ENCODE results near the gene OBSL1. TPM values are rescaled to one million over a fixed set of nuclear protein-coding genes. Genes with fewer than 3 reads are reported as not detected.

OBSL1 gene
- total and polyA plus RNA-seq, 2 donors from 2014 or later: 89.5 to 123 TPM

GRCh38 chr2:219520079-219520478, 51.3 kb downstream of the OBSL1 start:
- no peak for FAIRE-seq
- Histone ChIP-seq H3K4me3 (ENCODE audit: low read length in 3 of 3) (no peak overlapping the region), H3K36me3 (ENCODE audit: control insufficient read depth in 2 of 3, insufficient read depth in 3 of 3, low read length in 3 of 3) (no peaks in the 10 kb centered on the region), H3K4me1 (ENCODE audit: control insufficient read depth in 2 of 3, insufficient read depth in 2 of 3, low read depth in 1 of 3, low read length in 3 of 3) (peaks cover 0 to 3% (median 0%) of the 10 kb centered on the region in 3 donors), H3K27me3 (ENCODE audit: control insufficient read depth, insufficient read depth, low read length) (no peaks in the 10 kb centered on the region), H3K9ac (ENCODE audit: low read length in 3 of 3) (no peak overlapping the region), H3K9me3 (ENCODE audit: control insufficient read depth in 2 of 3, insufficient read depth in 1 of 3, low read length in 3 of 3) (no peaks in the 10 kb centered on the region), H3K27ac (ENCODE audit: low read depth in 2 of 2, low read length in 2 of 2) (no peak overlapping the region)
- DNase-seq: no peak
- intact Hi-C loops (cut with DNase I): loop anchor here (10.0 kb wide), 1 partner anchor 45 kb away; no protein-coding TSS in a partner anchor
- TF ChIP-seq CTCF (IDR thresholded peaks at IDR 0.05; ENCODE audit: borderline replicate concordance, extremely low read depth, insufficient read depth): no peak

- DNase-seq: no peak
- H3K4me3 ChIP-seq (ENCODE audit: low read length in 3 of 3): no peak overlapping the region
- intact Hi-C loops (cut with DNase I): no loop called here
- peaks cover 0 to 3% (median 0%) of the 10 kb centered on the region in 3 donors for H3K4me1 ChIP-seq (ENCODE audit: control insufficient read depth in 2 of 3, insufficient read depth in 2 of 3, low read depth in 1 of 3, low read length in 3 of 3)
- H3K36me3 ChIP-seq (ENCODE audit: control insufficient read depth in 2 of 3, insufficient read depth in 3 of 3, low read length in 3 of 3): no peaks in the 10 kb centered on the region
- no peak for TF ChIP-seq CTCF (IDR thresholded peaks at IDR 0.05; ENCODE audit: borderline replicate concordance, extremely low read depth, insufficient read depth)
- no peak overlapping the region for H3K27ac ChIP-seq (ENCODE audit: low read depth in 2 of 2, low read length in 2 of 2)
- no peaks in the 10 kb centered on the region for H3K27me3 ChIP-seq (ENCODE audit: control insufficient read depth, insufficient read depth, low read length)
- no peak overlapping the region for H3K9ac ChIP-seq (ENCODE audit: low read length in 3 of 3)
- FAIRE-seq: no peak
- H3K9me3 ChIP-seq (ENCODE audit: control insufficient read depth in 2 of 3, insufficient read depth in 1 of 3, low read length in 3 of 3): no peaks in the 10 kb centered on the region
Observed at GRCh38 chr2:219519526-219519916, 51.8 kb downstream of the OBSL1 start.

- Histone ChIP-seq H3K9me3 (ENCODE audit: control insufficient read depth in 2 of 3, insufficient read depth in 1 of 3, low read length in 3 of 3) (no peaks in the 10 kb centered on the region), H3K9ac (ENCODE audit: low read length in 3 of 3) (no peak overlapping the region), H3K27ac (ENCODE audit: low read depth in 2 of 2, low read length in 2 of 2) (no peak overlapping the region), H3K36me3 (ENCODE audit: control insufficient read depth in 2 of 3, insufficient read depth in 3 of 3, low read length in 3 of 3) (no peaks in the 10 kb centered on the region), H3K4me3 (ENCODE audit: low read length in 3 of 3) (no peak overlapping the region), H3K27me3 (ENCODE audit: control insufficient read depth, insufficient read depth, low read length) (no peaks in the 10 kb centered on the region), H3K4me1 (ENCODE audit: control insufficient read depth in 2 of 3, insufficient read depth in 2 of 3, low read depth in 1 of 3, low read length in 3 of 3) (peaks cover 0 to 3% (median 2%) of the 10 kb centered on the region in 3 donors)
- intact Hi-C loops (cut with DNase I): no loop called here
- DNase-seq: no peak
- no peak for FAIRE-seq
- TF ChIP-seq CTCF (IDR thresholded peaks at IDR 0.05; ENCODE audit: borderline replicate concordance, extremely low read depth, insufficient read depth): no peak
Observed at GRCh38 chr2:219517954-219518778, 53.2 kb downstream of the OBSL1 start.

Measured in kidney (tissue), 14 donors.